GM23248 (cell line): Measurements from ENCODE around the gene SNAP29. TPM values are rescaled to one million over a fixed set of nuclear protein-coding genes. Genes with fewer than 3 reads are reported as not detected.
"Not testable (repeated sequence)": the region's sequence is repeated elsewhere in the genome, so short reads cannot be mapped to it uniquely, and the experiment has no call there.

Experiments used
- DNase-seq: peaks from one replicate; pipeline ENCODE4 v3.0.0-alpha.2; 2015
- H2AFZ ChIP-seq: fragments of 200-600 bp; sonication (generic); 2 replicates; pipeline ENCODE4 v1.6.1; 2016; ENCODE audit warnings: antibody characterized with exemption
- H3F3A ChIP-seq: fragments of 200-600 bp; sonication (generic); 2 replicates; pipeline ENCODE4 v1.6.1; 2016; ENCODE audit warnings: mild to moderate bottlenecking, antibody characterized with exemption, mixed run types; ENCODE audit not compliant: insufficient read depth
- H3K27ac ChIP-seq: fragments of 200-600 bp; sonication (generic); 2 replicates; pipeline ENCODE4 v1.5.1; 2016; ENCODE audit warnings: mild to moderate bottlenecking
- H3K27me3 ChIP-seq: fragments of 200-600 bp; sonication (generic); replicated peaks from 2 replicates; pipeline ENCODE4 v1.6.1; 2016; ENCODE audit warnings: mild to moderate bottlenecking; ENCODE audit not compliant: insufficient read depth
- H3K36me3 ChIP-seq: fragments of 200-600 bp; sonication (generic); 2 replicates; pipeline ENCODE4 v1.6.1; 2016; ENCODE audit warnings: low read depth, mild to moderate bottlenecking
- H3K4me1 ChIP-seq: fragments of 200-600 bp; sonication (generic); 2 replicates; pipeline ENCODE4 v1.6.1; 2016; ENCODE audit warnings: mild to moderate bottlenecking; ENCODE audit not compliant: insufficient read depth
- H3K4me2 ChIP-seq: fragments of 200-600 bp; sonication (generic); one replicate; pipeline ENCODE4 v1.6.1; 2016; ENCODE audit warnings: mild to moderate bottlenecking; ENCODE audit not compliant: unreplicated experiment
- H3K4me3 ChIP-seq: fragments of 200-600 bp; sonication (generic); 2 replicates; pipeline ENCODE4 v1.5.1; 2016; ENCODE audit warnings: mild to moderate bottlenecking
- H3K79me2 ChIP-seq: fragments of 200-600 bp; sonication (generic); 2 replicates; pipeline ENCODE4 v1.6.1; 2016; ENCODE audit warnings: mild to moderate bottlenecking; ENCODE audit not compliant: insufficient read depth
- H3K9ac ChIP-seq: fragments of 200-600 bp; sonication (generic); 2 replicates; pipeline ENCODE4 v1.6.1; 2016; ENCODE audit warnings: mild to moderate bottlenecking
- H3K9me2 ChIP-seq: fragments of 200-600 bp; sonication (generic); 2 replicates; pipeline ENCODE4 v1.6.1; 2016; ENCODE audit warnings: mixed run types, mild to moderate bottlenecking, moderate library complexity; ENCODE audit not compliant: insufficient read depth
- H3K9me3 ChIP-seq: fragments of 200-600 bp; sonication (generic); one replicate; pipeline ENCODE4 v1.6.1; 2017; ENCODE audit warnings: low read depth
- H4K20me1 ChIP-seq: fragments of 200-600 bp; sonication (generic); 2 replicates; pipeline ENCODE4 v1.6.0; 2016; ENCODE audit not compliant: insufficient read depth
- EZH2 ChIP-seq: fragments of 200-600 bp; sonication (generic); IDR thresholded peaks from 2 replicates; pipeline ENCODE4 v1.6.1; 2018; ENCODE audit warnings: antibody characterized with exemption, mild to moderate bottlenecking; ENCODE audit not compliant: insufficient read depth, poor library complexity, severe bottlenecking
- EZH2phosphoT487 ChIP-seq: fragments of 200-600 bp; sonication (generic); IDR thresholded peaks from 2 replicates; pipeline ENCODE4 v1.6.1; 2018; ENCODE audit warnings: antibody characterized with exemption, moderate library complexity, mild to moderate bottlenecking, low read depth; ENCODE audit not compliant: insufficient read depth
- WGBS, 2 experiments: methylation state at CpG; one replicate each; pipeline ENCODE4 v1.1.6; 2015 to 2017; ENCODE audit warnings: low lambda C conversion rate in 2 of 2, low coverage in 1 of 2; ENCODE audit errors: missing lambda C conversion rate in 2 of 2; 5-methylcytosine and 5-hydroxymethylcytosine counted together
- in situ Hi-C: fragments of 300-500 bp; cut with MboI; formaldehyde crosslinking; loops from 2 replicates; pipeline ENCODE4 v1.15.0; 2020
- polyA plus RNA-seq: library from polyadenylated mRNA; unstranded; fragments of >200 nt; fragmentation: Nextera tagmentation; extraction: Ambion mirVana; gene quantifications from 2 replicates; pipeline ENCODE4 v1.2.1, GENCODE V29; 2016
- total RNA-seq: library from RNA; depleted of rRNA; stranded (reverse); fragments of >200 nt; shearing (Covaris generic); gene quantifications from 2 replicates; pipeline ENCODE4 v1.2.3, GENCODE V29; 2014; rRNA removed

The SNAP29 gene
- total and polyA plus RNA-seq, 2 experiments from 2014 or later: 13.8 to 35.8 TPM

GRCh38 chr22:20937794-20938671 is 79.2 kb downstream of the SNAP29 start:
- Histone ChIP-seq H3K79me2 (peaks cover 100% of the 10 kb centered on the region), H3K9me2 (no peaks in the 10 kb centered on the region), H2AFZ (no peak overlapping the region), H3K9me3 (no peaks in the 10 kb centered on the region), H3K36me3 (peaks cover 7% of the 10 kb centered on the region; the same call in 1 of the 2 replicates), H3K4me3 (no peak overlapping the region), H3K27me3 (no peaks in the 10 kb centered on the region), H3K4me2 (no peak overlapping the region), H3F3A (peaks cover 26% of the 10 kb centered on the region), H4K20me1 (peaks cover 53% of the 10 kb centered on the region), H3K27ac (no peak overlapping the region), H3K9ac (no peak overlapping the region), H3K4me1 (peaks cover 23% of the 10 kb centered on the region)
- WGBS, 2 experiments: 78 to 80% methylated on average over 8 of the region's 8 CpGs
- in situ Hi-C loops: no loop called here
- TF ChIP-seq EZH2 (no peak), EZH2phosphoT487 (no peak)
- no peak for DNase-seq

GRCh38 chr22:20939457-20940185 is 80.8 kb downstream of the SNAP29 start:
- H3K9ac ChIP-seq, H3K4me3 ChIP-seq, H2AFZ ChIP-seq, in situ Hi-C loops, H3K27me3 ChIP-seq, DNase-seq, H3K9me2 ChIP-seq, H3K4me2 ChIP-seq, H3K9me3 ChIP-seq, H3K36me3 ChIP-seq: not testable (repeated sequence)
- peaks cover 23% of the 10 kb centered on the region for H3K4me1 ChIP-seq
- peaks cover 28% of the 10 kb centered on the region for H3F3A ChIP-seq
- peaks cover 61% of the 10 kb centered on the region for H4K20me1 ChIP-seq
- H3K79me2 ChIP-seq: peaks cover 100% of the 10 kb centered on the region
- 64 to 70% methylated on average over 14 of the region's 14 CpGs for WGBS, 2 experiments
- H3K27ac ChIP-seq: peak overlapping the region; percentile 43

GRCh38 chr22:20940186-20940651 is 81.4 kb downstream of the SNAP29 start:
- peak; percentile 55 for DNase-seq
- peak overlapping the region; percentile 43 for H3K27ac ChIP-seq

More at GRCh38 chr22:20940186-20940651, 81.4 kb downstream of the SNAP29 start:
- TF ChIP-seq EZH2: no peak
- no peak for TF ChIP-seq EZH2phosphoT487
- in situ Hi-C loops: no loop called here
- peaks cover 29% of the 10 kb centered on the region for H3F3A ChIP-seq
- peaks cover 61% of the 10 kb centered on the region for H4K20me1 ChIP-seq
- H3K27me3 ChIP-seq: no peaks in the 10 kb centered on the region
- WGBS, 2 experiments: 16 to 33% methylated on average over 3 of the region's 3 CpGs
- H3K4me3 ChIP-seq: no peak overlapping the region
- no peak overlapping the region for H3K4me2 ChIP-seq
- no peaks in the 10 kb centered on the region for H3K9me2 ChIP-seq
- peaks cover 26% of the 10 kb centered on the region for H3K4me1 ChIP-seq
- H3K79me2 ChIP-seq: peaks cover 100% of the 10 kb centered on the region
- H3K9ac ChIP-seq: no peak overlapping the region
- H3K36me3 ChIP-seq: no peaks in the 10 kb centered on the region
- H3K9me3 ChIP-seq: no peaks in the 10 kb centered on the region
- H2AFZ ChIP-seq: no peak overlapping the region

Other genes starting within 250 kb of the SNAP29 start
- gene SERPIND1, start 84.9 kb upstream of the SNAP29 start, total RNA-seq: not detected in 2 replicates
- 0.13 and 0.26 TPM in 2 replicates for gene SERPIND1, start 84.9 kb upstream of the SNAP29 start, polyA plus RNA-seq
- gene PI4KA, start 196 bp upstream of the SNAP29 start, total RNA-seq: 31.1 and 36.5 TPM in 2 replicates
- gene PI4KA, start 196 bp upstream of the SNAP29 start, polyA plus RNA-seq: 29.7 and 34.5 TPM in 2 replicates
- gene CRKL, start 58.4 kb downstream of the SNAP29 start, total RNA-seq: 39.8 and 42.5 TPM in 2 replicates
- gene CRKL, start 58.4 kb downstream of the SNAP29 start, polyA plus RNA-seq: 26.7 and 27.1 TPM in 2 replicates
- gene AIFM3, start 108.2 kb downstream of the SNAP29 start, total RNA-seq: 0.65 TPM in 1 of 2 replicates, not detected in the other
- 0.16 TPM in 1 of 2 replicates, not detected in the other for gene AIFM3, start 108.2 kb downstream of the SNAP29 start, polyA plus RNA-seq
- gene LZTR1, start 123.3 kb downstream of the SNAP29 start, total RNA-seq: 71.5 and 80.1 TPM in 2 replicates
- 26.8 and 29.7 TPM in 2 replicates for gene LZTR1, start 123.3 kb downstream of the SNAP29 start, polyA plus RNA-seq
- 19.5 and 27.5 TPM in 2 replicates for gene THAP7, start 143.1 kb downstream of the SNAP29 start, total RNA-seq
- gene THAP7, start 143.1 kb downstream of the SNAP29 start, polyA plus RNA-seq: 32.5 and 34.0 TPM in 2 replicates
- gene P2RX6, start 156.2 kb downstream of the SNAP29 start, total RNA-seq: 1.6 TPM in 2 replicates
- 2.2 and 2.4 TPM in 2 replicates for gene P2RX6, start 156.2 kb downstream of the SNAP29 start, polyA plus RNA-seq
- not detected in 2 replicates for gene SLC7A4, start 173.6 kb downstream of the SNAP29 start, total RNA-seq
- 0.13 TPM in 1 of 2 replicates, not detected in the other for gene SLC7A4, start 173.6 kb downstream of the SNAP29 start, polyA plus RNA-seq
- gene LRRC74B, start 186.9 kb downstream of the SNAP29 start, total RNA-seq: under 0.01 TPM in 1 of 2 replicates, not detected in the other
- gene LRRC74B, start 186.9 kb downstream of the SNAP29 start, polyA plus RNA-seq: not detected in 2 replicates